Measurements from ENCODE around the gene CCDC141. TPM values are rescaled to one million over a fixed set of nuclear protein-coding genes. Genes with fewer than 3 reads are reported as not detected.

The CCDC141 gene
- total and polyA plus RNA-seq, 2 donors (not counting 3 experiments of a cell fraction or from before 2014, with no cell fraction given) = not detected

DNA sequence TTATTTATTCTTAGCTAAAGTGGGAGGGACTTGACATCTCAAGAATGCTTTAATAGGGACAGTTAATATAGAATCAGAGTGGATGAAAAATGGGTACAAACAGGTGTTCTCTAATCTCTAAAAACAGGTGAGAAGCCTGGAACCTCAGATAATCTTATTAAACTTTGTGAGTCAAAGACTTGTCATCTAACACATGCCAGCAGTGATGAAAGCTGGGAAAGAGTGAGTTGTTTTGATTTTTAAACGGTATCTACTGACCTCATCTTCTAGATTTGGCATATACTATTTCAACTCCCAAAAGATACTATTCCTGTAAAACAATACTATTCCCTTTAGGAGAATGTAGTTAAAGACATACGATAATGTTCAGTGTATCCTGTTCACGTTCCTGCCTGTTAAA, 103.4 kb downstream of the CCDC141 start:
- Histone ChIP-seq H3K27me3 (ENCODE audit: control insufficient read depth in 2 of 2, insufficient read depth in 2 of 2, low read length in 2 of 2) (no peaks in the 10 kb centered on the region), H3K4me2 (ENCODE audit: insufficient read depth, low read length) (no peak overlapping the region), H3K4me1 (ENCODE audit: control insufficient read depth, extremely low read depth, insufficient read depth, low read length) (no peaks in the 10 kb centered on the region), H3K4me3 (replicated peaks in 1 of 3; ENCODE audit: insufficient read depth in 1 of 3, low read depth in 1 of 3, low read length in 3 of 3) (no peak overlapping the region), H3K79me2 (ENCODE audit: control insufficient read depth, insufficient read depth, low read length) (no peaks in the 10 kb centered on the region), H3K36me3 (ENCODE audit: control insufficient read depth in 2 of 2, extremely low read depth in 1 of 2, insufficient read depth in 2 of 2, low read length in 2 of 2) (no peaks in the 10 kb centered on the region), H2AFZ (ENCODE audit: low read depth, low read length) (no peak overlapping the region), H3K27ac (ENCODE audit: insufficient read depth, low read depth, low read length) (no peak overlapping the region), H3K9ac (replicated peaks; ENCODE audit: extremely low read depth, insufficient read depth, low read length) (no peak overlapping the region), H4K20me1 (replicated peaks; ENCODE audit: control insufficient read depth, extremely low read depth, insufficient read depth, low read length) (no peaks in the 10 kb centered on the region), H3K9me1 (replicated peaks; ENCODE audit: control insufficient read depth, extremely low read depth, insufficient read depth, low read length) (no peaks in the 10 kb centered on the region), H3K9me3 (replicated peaks; ENCODE audit: control insufficient read depth, insufficient read depth, low read length) (no peaks in the 10 kb centered on the region)
- intact Hi-C loops (cut with micrococcal nuclease) (no loop called here), dilution Hi-C loops (cut with MboI; ENCODE audit: extremely low pct_ligation_motif_present, low sequenced_read_pairs) (no loop called here)
- TF ChIP-seq MYC (IDR thresholded peaks at IDR 0.05; ENCODE audit: low read depth, low read length) = no peak
- no peak for TF ChIP-seq JUN (IDR thresholded peaks at IDR 0.05; ENCODE audit: borderline replicate concordance, insufficient read depth, insufficient read length, low read depth)
- TF ChIP-seq GATA2 (IDR thresholded peaks at IDR 0.05; ENCODE audit: insufficient read depth, insufficient read length, low read depth, low read length) = no peak
- TF ChIP-seq POLR2AphosphoS5 (IDR thresholded peaks at IDR 0.05; ENCODE audit: insufficient read depth, low read depth, low read length) = no peak
- TF ChIP-seq POLR2A (IDR thresholded peaks at IDR 0.05; ENCODE audit: low read depth, low read length) = no peak
- no peak for TF ChIP-seq MAX (IDR thresholded peaks at IDR 0.05; ENCODE audit: insufficient read depth, insufficient read length)
- TF ChIP-seq EZH2 (IDR thresholded peaks at IDR 0.05; ENCODE audit: borderline replicate concordance, low read depth, low read length, severe bottlenecking) = no peak
- no peak for TF ChIP-seq FOS (IDR thresholded peaks at IDR 0.05; ENCODE audit: borderline replicate concordance, insufficient read depth, low read length)
- no peak for TF ChIP-seq CTCF (IDR thresholded peaks at IDR 0.05; ENCODE audit: extremely low read depth in 1 of 2, insufficient read depth in 1 of 2, low read depth in 1 of 2, low read length in 2 of 2)
- no peak for DNase-seq (ENCODE audit: low read depth, low spot score)
- BruUV-seq (replicated peaks) = no TSS peak
- CTCF ChIA-PET = interaction anchor here (2.0 kb wide), 1 partner anchor 185 kb away, joined by 5 read pairs; no protein-coding TSS in a partner anchor
- FAIRE-seq = no peak
- POLR2A ChIA-PET = no interaction called here

Data from endothelial cell of umbilical vein (primary cell).